LNCAP (cell line): ENCODE results near the gene TLNRD1.

Experiments
- TF ChIP-seq, protein P1 (sequence below): fragments of 450-650 bp; IDR thresholded peaks from 2 replicates; pipeline ENCODE4 v1.5.1; 2017; ENCODE audit warnings: mild to moderate bottlenecking

Gene TLNRD1

DNA sequence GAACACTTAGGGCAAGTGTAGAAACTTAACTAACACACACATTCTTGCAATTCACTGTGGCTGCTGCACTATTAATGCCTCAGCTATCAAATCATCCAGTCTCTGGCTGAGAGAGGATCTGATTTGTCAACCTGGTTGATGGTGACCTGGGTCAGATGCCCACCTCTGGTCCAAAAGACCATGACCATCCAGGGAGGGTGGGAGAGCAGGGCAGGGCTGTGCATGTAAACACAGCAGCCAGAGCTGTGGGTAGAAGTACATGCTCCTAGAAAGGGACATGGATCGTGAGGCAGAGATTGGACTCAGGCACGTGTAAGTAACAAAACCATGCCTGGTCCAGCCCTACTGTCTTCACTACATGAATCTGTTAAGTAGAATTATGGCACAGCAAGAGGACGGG, 28.4 kb upstream of the TLNRD1 start:
- TF ChIP-seq, protein P1, sequence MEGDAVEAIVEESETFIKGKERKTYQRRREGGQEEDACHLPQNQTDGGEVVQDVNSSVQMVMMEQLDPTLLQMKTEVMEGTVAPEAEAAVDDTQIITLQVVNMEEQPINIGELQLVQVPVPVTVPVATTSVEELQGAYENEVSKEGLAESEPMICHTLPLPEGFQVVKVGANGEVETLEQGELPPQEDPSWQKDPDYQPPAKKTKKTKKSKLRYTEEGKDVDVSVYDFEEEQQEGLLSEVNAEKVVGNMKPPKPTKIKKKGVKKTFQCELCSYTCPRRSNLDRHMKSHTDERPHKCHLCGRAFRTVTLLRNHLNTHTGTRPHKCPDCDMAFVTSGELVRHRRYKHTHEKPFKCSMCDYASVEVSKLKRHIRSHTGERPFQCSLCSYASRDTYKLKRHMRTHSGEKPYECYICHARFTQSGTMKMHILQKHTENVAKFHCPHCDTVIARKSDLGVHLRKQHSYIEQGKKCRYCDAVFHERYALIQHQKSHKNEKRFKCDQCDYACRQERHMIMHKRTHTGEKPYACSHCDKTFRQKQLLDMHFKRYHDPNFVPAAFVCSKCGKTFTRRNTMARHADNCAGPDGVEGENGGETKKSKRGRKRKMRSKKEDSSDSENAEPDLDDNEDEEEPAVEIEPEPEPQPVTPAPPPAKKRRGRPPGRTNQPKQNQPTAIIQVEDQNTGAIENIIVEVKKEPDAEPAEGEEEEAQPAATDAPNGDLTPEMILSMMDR, result no peak

DNA sequence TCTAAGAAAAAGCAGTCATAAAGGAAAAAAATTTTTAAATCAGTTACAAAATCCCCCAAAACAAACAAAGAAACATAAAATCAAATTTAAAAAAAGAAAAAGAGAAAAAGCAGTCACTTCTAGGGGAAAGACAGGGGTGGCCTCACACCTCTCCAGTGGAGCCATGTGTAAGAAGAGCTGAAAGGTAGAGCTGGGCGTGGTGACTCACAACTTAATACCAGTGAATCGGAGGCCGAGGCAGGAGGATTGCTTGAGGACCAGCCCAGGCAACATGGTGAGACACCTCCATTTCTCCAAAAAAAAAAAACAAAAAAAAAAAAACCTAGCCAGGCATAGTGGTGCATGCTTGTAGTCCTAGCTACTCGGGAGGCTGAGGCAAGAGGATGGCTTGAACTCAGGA, 25.8 kb upstream of the TLNRD1 start:
- TF ChIP-seq, protein P1, result no peak

DNA sequence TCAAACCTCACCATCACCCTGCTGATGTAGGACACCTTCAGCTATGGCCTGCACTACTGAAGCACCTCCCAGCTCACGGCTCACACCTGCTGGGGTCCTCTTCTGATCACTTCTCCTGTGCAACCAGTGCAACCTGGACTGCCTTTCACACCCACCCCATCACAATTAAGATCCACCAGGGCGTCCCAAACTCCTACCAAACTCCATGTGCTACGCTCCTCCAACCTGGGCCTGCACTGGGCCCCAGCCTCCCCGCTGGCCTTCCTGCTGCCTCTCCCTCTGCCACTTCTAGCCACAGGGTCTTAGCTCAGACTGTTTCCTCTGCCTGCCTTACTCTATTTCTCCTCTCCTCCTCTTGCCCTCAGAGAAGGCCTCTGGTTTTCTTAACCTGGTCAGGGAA, 23.9 kb upstream of the TLNRD1 start:
- TF ChIP-seq, protein P1, result no peak

DNA sequence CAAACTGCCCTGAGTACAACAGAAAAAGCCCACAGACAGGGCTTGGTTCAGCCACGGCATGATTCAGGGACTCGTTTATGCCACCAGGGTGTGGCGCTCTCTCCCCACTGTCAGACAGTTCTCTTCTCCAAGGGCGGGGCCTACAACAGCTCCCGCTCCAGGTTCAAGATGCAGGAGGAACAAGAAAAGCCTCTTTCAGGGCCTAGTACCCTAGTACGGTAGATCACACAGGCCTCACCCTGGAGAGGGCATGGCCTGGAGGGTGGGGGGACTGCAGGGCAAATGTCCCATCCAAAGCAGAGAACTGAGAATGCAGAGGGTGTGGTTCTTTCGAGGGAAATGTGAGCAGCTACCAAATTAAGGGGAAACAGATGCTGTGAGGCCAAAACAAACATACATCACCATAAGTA, 23.1 kb upstream of the TLNRD1 start:
- TF ChIP-seq, protein P1, result peak; percentile 83

DNA sequence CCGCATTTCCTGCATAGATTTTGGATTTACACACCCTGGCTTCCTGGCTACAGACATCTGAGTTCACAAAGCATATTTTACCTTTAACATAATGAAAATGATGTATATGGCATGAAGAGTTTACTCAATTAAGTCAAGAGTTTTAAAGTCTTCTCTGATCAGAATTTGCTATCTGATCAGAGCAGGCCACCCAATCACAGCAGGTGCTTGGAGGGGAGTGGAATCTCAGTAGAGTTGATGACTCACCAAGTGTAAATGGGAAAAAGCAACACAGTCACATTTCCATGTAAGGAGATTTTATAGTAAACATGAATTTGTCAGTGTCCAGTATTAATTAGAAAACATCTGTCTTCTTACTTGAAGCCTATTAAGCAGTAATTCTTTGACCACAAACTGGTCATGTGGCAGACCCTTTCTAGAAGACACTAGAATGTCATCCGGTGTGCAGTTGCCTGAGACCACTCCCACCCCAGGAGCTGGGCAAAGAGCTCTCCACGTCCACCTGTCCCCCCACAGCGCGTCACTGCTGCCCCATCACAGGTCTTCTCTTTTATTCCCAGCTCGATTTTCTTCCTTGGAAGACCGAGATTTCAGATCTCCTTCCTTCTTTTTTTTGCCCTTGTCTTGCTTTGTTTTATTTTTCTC, 21.9 kb upstream of the TLNRD1 start:
- TF ChIP-seq, protein P1, result no peak

DNA sequence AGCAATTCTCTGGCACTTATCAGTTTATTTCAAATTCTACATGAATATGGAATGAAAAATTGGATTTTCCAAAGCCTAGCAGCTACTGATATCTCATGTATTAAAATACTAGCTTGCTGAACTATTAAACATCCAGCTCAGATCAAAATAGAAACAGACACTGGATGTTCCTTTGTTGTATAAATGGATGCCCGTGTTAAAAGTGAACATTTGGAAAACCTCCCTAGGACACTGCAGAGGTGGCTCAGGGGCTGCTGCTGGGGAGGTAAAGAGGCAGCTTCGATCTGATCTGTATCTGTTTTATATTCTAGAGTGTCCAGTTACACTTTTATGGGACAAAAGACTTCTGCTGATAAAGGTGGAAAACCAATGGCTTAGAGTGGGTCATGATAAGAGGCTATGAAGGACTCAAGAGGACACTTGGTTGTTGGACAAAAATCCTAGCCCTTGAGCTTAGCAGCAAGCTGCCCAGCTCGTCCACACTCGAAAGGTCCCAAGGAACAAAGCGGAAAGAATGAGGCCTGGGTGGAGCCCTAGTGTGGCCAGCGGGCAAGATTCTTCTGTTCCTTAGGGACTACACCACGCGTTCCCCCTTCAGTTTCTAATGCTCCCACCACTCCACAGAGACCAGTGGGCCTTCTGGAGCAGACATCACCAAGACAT, 21.1 kb upstream of the TLNRD1 start:
- TF ChIP-seq, protein P1, result no peak

DNA sequence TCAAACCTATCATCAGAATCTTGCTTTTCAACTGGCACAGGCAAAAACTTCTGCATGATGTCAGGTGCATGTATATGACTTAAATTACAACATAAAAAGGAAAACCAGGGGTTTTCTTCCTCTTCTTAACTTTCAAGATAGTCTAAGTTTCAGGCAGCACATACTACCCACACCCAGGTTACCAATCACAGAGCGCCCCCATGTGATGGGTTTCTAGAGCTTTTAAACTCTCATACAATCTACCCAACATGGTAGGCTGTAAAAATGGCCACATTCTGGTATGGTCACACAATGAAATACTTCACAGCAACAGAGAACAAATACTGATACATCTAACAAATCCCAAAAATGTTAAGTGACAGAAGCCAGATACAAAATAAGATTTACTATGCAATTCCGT, 18.5 kb upstream of the TLNRD1 start:
- TF ChIP-seq, protein P1, result no peak
